ENCODE data around the gene USP15.
A peak's percentile ranks its signal among the peaks of the same experiment; 100 is the strongest.
"Not testable (repeated sequence)": the region's sequence is repeated elsewhere in the genome, so short reads cannot be mapped to it uniquely, and the experiment has no call there.

Gene USP15

GRCh38 chr12:62368430-62369223 is 108.4 kb downstream of the USP15 start:
- DNase-seq (ENCODE audit: low read depth, low spot score), result not testable (repeated sequence)

- no peak for DNase-seq (ENCODE audit: low read depth, low spot score)
These were observed 110.0 kb downstream of the USP15 start for GRCh38 chr12:62370189-62370588.

- DNase-seq (ENCODE audit: low read depth, low spot score), result no peak
These were observed 111.5 kb downstream of the USP15 start for GRCh38 chr12:62371661-62372060.

- DNase-seq (ENCODE audit: low read depth, low spot score), result no peak
These were observed 111.9 kb downstream of the USP15 start for GRCh38 chr12:62372134-62372533.

- DNase-seq (ENCODE audit: low read depth, low spot score), result no peak
These were observed 112.6 kb downstream of the USP15 start for GRCh38 chr12:62372825-62373224.

- no peak for DNase-seq (ENCODE audit: low read depth, low spot score)
These were observed 115.4 kb downstream of the USP15 start for GRCh38 chr12:62375603-62376002.

- no peak for DNase-seq (ENCODE audit: low read depth, low spot score)
These were observed 119.0 kb downstream of the USP15 start for GRCh38 chr12:62379026-62379722.

GRCh38 chr12:62379723-62380045 is 119.5 kb downstream of the USP15 start:
- DNase-seq (ENCODE audit: low read depth, low spot score), result no peak

GRCh38 chr12:62382526-62382925 is 122.3 kb downstream of the USP15 start:
- DNase-seq (ENCODE audit: low read depth, low spot score), result no peak

- DNase-seq (ENCODE audit: low read depth, low spot score), result no peak
These were observed 136.5 kb downstream of the USP15 start for GRCh38 chr12:62396750-62397149.

GRCh38 chr12:62400135-62400534 is 139.9 kb downstream of the USP15 start:
- no peak for DNase-seq (ENCODE audit: low read depth, low spot score)

GRCh38 chr12:62401631-62402030 is 141.4 kb downstream of the USP15 start:
- no peak for DNase-seq (ENCODE audit: low read depth, low spot score)

- DNase-seq (ENCODE audit: low read depth, low spot score), result no peak
These were observed 142.8 kb downstream of the USP15 start for GRCh38 chr12:62403031-62403430.

- no peak for DNase-seq (ENCODE audit: low read depth, low spot score)
These were observed 147.4 kb downstream of the USP15 start for GRCh38 chr12:62407587-62407986.

- DNase-seq (ENCODE audit: low read depth, low spot score), result no peak
These were observed 148.9 kb downstream of the USP15 start for GRCh38 chr12:62409068-62409467.

- DNase-seq (ENCODE audit: low read depth, low spot score), result no peak
These were observed 154.0 kb downstream of the USP15 start for GRCh38 chr12:62414180-62414579.

GRCh38 chr12:62426089-62426488 is 165.9 kb downstream of the USP15 start:
- no peak for DNase-seq (ENCODE audit: low read depth, low spot score)

GRCh38 chr12:62429457-62429856 is 169.3 kb downstream of the USP15 start:
- no peak for DNase-seq (ENCODE audit: low read depth, low spot score)

- peak; percentile 23 for DNase-seq (ENCODE audit: low read depth, low spot score)
These were observed 174.5 kb downstream of the USP15 start for GRCh38 chr12:62434494-62435302.

- DNase-seq (ENCODE audit: low read depth, low spot score), result peak; percentile 84
These were observed 175.3 kb downstream of the USP15 start for GRCh38 chr12:62435303-62436163.

- DNase-seq (ENCODE audit: low read depth, low spot score), result no peak
These were observed 175.9 kb downstream of the USP15 start for GRCh38 chr12:62436164-62436503.
